MM.1S (cell line): ENCODE results near the gene PLA2G15.

ENCODE experiments used
- DNase-seq: peaks from one replicate; pipeline ENCODE4 v3.0.0-alpha.2; 2015
- H2AFZ ChIP-seq: fragments of 300-600 bp; sonication (generic); 2 replicates; pipeline ENCODE4 v1.6.0; 2016; ENCODE audit warnings: antibody characterized with exemption, low read length
- H3F3A ChIP-seq: fragments of 300-600 bp; sonication (generic); 2 replicates; pipeline ENCODE4 v1.6.1; 2016; ENCODE audit warnings: mild to moderate bottlenecking, antibody characterized with exemption, low read length, moderate library complexity, mixed read lengths; ENCODE audit not compliant: insufficient read depth
- H3K27ac ChIP-seq: fragments of 300-600 bp; sonication (generic); 2 replicates; pipeline ENCODE4 v1.5.1; 2016; ENCODE audit warnings: mild to moderate bottlenecking, low read length
- H3K27me3 ChIP-seq: fragments of 300-600 bp; sonication (generic); replicated peaks from 2 replicates; pipeline ENCODE4 v1.6.0; 2016; ENCODE audit warnings: low read length; ENCODE audit not compliant: insufficient read depth
- H3K36me3 ChIP-seq: fragments of 300-600 bp; sonication (generic); replicated peaks from 2 replicates; pipeline ENCODE4 v1.6.1; 2016; ENCODE audit warnings: mild to moderate bottlenecking, low read length, mixed read lengths; ENCODE audit not compliant: insufficient read depth
- H3K4me1 ChIP-seq: fragments of 300-600 bp; sonication (generic); 2 replicates; pipeline ENCODE4 v1.6.1; 2016; ENCODE audit warnings: low read length, mixed read lengths
- H3K4me2 ChIP-seq: fragments of 300-600 bp; sonication (generic); 2 replicates; pipeline ENCODE4 v1.6.0; 2016; ENCODE audit warnings: low read depth, low read length
- H3K4me3 ChIP-seq: fragments of 300-600 bp; sonication (generic); 2 replicates; pipeline ENCODE4 v1.5.1; 2016; ENCODE audit warnings: low read length, mixed read lengths
- H3K79me2 ChIP-seq: fragments of 300-600 bp; sonication (generic); 2 replicates; pipeline ENCODE4 v1.6.1; 2016; ENCODE audit warnings: mixed run types, low read length, mixed read lengths
- H3K9ac ChIP-seq: fragments of 300-600 bp; sonication (generic); 2 replicates; pipeline ENCODE4 v1.6.1; 2016; ENCODE audit warnings: low read length, mixed read lengths
- H3K9me2 ChIP-seq: fragments of 300-600 bp; sonication (generic); replicated peaks from 2 replicates; pipeline ENCODE4 v1.6.1; 2016; ENCODE audit warnings: mild to moderate bottlenecking, low read length, mixed read lengths; ENCODE audit not compliant: insufficient read depth
- H3K9me3 ChIP-seq: fragments of 300-600 bp; sonication (generic); replicated peaks from 2 replicates; pipeline ENCODE4 v1.6.1; 2016; ENCODE audit warnings: mild to moderate bottlenecking, low read length, mixed read lengths; ENCODE audit not compliant: insufficient read depth
- H4K20me1 ChIP-seq: fragments of 300-600 bp; sonication (generic); 2 replicates; pipeline ENCODE4 v1.6.1; 2016; ENCODE audit warnings: mild to moderate bottlenecking, low read length, moderate library complexity, mixed read lengths; ENCODE audit not compliant: insufficient read depth
- CTCF ChIP-seq: fragments of 300-600 bp; sonication (generic); IDR thresholded peaks from 2 replicates; pipeline ENCODE4 v1.5.1; 2016; ENCODE audit warnings: antibody characterized with exemption, low read length, mixed read lengths
- EZH2 ChIP-seq: fragments of 300-600 bp; sonication (generic); optimal IDR thresholded peaks from 2 replicates; pipeline ENCODE3; 2017; ENCODE audit warnings: low read depth, mild to moderate bottlenecking, antibody characterized with exemption, low read length, mixed read lengths
- EZH2phosphoT487 ChIP-seq: fragments of 300-600 bp; sonication (generic); IDR thresholded peaks from 2 replicates; pipeline ENCODE4 v1.6.1; 2018; ENCODE audit warnings: antibody characterized with exemption, low read length

Gene PLA2G15

GRCh38 chr16:68238029-68238345 is 7.2 kb upstream of the PLA2G15 start:
- peak overlapping the region; percentile 71 for H2AFZ ChIP-seq
- no peaks in the 10 kb centered on the region for H3K36me3 ChIP-seq
- no peaks in the 10 kb centered on the region for H4K20me1 ChIP-seq
- no peaks in the 10 kb centered on the region for H3K27me3 ChIP-seq
- peaks cover 9% of the 10 kb centered on the region for H3F3A ChIP-seq
- TF ChIP-seq EZH2phosphoT487 (no peak), CTCF (no peak), EZH2 (no peak)
- H3K9me3 ChIP-seq = no peaks in the 10 kb centered on the region
- H3K27ac ChIP-seq = peak overlapping the region; percentile 62; the same call in 1 of the 2 replicates
- no peaks in the 10 kb centered on the region for H3K9me2 ChIP-seq
- peak overlapping the region; percentile 68 for H3K9ac ChIP-seq
- H3K4me2 ChIP-seq = peak overlapping the region; percentile 98
- no peak for DNase-seq
- peaks cover 17% of the 10 kb centered on the region for H3K4me1 ChIP-seq
- peak overlapping the region; percentile 62 for H3K4me3 ChIP-seq
- H3K79me2 ChIP-seq = no peaks in the 10 kb centered on the region

- Histone ChIP-seq H3K9ac (no peak overlapping the region), H4K20me1 (no peaks in the 10 kb centered on the region), H2AFZ (no peak overlapping the region), H3K27ac (no peak overlapping the region), H3K36me3 (no peaks in the 10 kb centered on the region), H3K27me3 (no peaks in the 10 kb centered on the region), H3K4me3 (no peak overlapping the region), H3F3A (peaks cover under 1% of the 10 kb centered on the region; the same call in 1 of the 2 replicates), H3K79me2 (peaks cover 29% of the 10 kb centered on the region), H3K9me2 (no peaks in the 10 kb centered on the region), H3K9me3 (no peaks in the 10 kb centered on the region), H3K4me2 (no peak overlapping the region), H3K4me1 (peaks cover 14% of the 10 kb centered on the region)
- no peak for TF ChIP-seq EZH2phosphoT487
- no peak for TF ChIP-seq EZH2
- no peak for TF ChIP-seq CTCF
- no peak for DNase-seq
Observed at GRCh38 chr16:68242085-68242484, 3.1 kb upstream of the PLA2G15 start.

- H2AFZ ChIP-seq = no peak overlapping the region
- H3K4me2 ChIP-seq = no peak overlapping the region
- peaks cover 23% of the 10 kb centered on the region for H3K4me1 ChIP-seq
- H3K79me2 ChIP-seq = peaks cover 40% of the 10 kb centered on the region
- no peaks in the 10 kb centered on the region for H4K20me1 ChIP-seq
- H3K36me3 ChIP-seq = no peaks in the 10 kb centered on the region
- H3F3A ChIP-seq = no peaks in the 10 kb centered on the region
- no peak overlapping the region for H3K9ac ChIP-seq
- H3K27ac ChIP-seq = no peak overlapping the region
- no peak for DNase-seq
- no peaks in the 10 kb centered on the region for H3K27me3 ChIP-seq
- TF ChIP-seq EZH2 (no peak), EZH2phosphoT487 (no peak), CTCF (no peak)
- no peaks in the 10 kb centered on the region for H3K9me3 ChIP-seq
- no peak overlapping the region for H3K4me3 ChIP-seq
- H3K9me2 ChIP-seq = no peaks in the 10 kb centered on the region
Observed at GRCh38 chr16:68242926-68243858, 2.0 kb upstream of the PLA2G15 start.
